Adipose tissue (tissue), 3 donors: Measurements from ENCODE around the gene MADCAM1. TPM values are rescaled to one million over a fixed set of nuclear protein-coding genes. Genes with fewer than 3 reads are reported as not detected.

Experiments used
- H3K27ac ChIP-seq: one replicate; pipeline ENCODE4 v1.5.1; 2013; ENCODE audit warnings: low read depth, low read length
- WGBS, 3 donors: extraction: QIAGEN DNeasy Blood & Tissue Kit; methylation state at CpG; one replicate each; pipeline ENCODE4 v1.1.7; 2013; 5-methylcytosine and 5-hydroxymethylcytosine counted together
- polyA plus RNA-seq, 3 donors: library from polyadenylated mRNA; stranded (reverse); fragments of 200-250 nt; gene quantifications; one replicate each; pipeline ENCODE4 v1.2.3, GENCODE V29; 2013
- donor health status: healthy with polysubstance abuse.
- donor health status: Bipolar disorder and iron deficiency.
- donor health status: healthy.

Gene MADCAM1
- polyA plus RNA-seq, 3 donors, result 0.36 to 2.0 TPM; not detected in 1

DNA sequence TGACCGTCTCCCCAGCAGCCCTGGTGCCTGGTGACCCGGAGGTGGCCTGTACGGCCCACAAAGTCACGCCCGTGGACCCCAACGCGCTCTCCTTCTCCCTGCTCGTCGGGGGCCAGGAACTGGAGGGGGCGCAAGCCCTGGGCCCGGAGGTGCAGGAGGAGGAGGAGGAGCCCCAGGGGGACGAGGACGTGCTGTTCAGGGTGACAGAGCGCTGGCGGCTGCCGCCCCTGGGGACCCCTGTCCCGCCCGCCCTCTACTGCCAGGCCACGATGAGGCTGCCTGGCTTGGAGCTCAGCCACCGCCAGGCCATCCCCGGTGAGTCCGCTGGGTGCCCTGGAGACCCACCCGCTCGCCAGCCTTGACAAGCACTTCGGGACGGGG is 2.2 kb downstream of the MADCAM1 start:
- WGBS, 3 donors, result 13 to 27% (median 27%) methylated on average over 18 to 26 of the region's 26 CpGs
- no peak overlapping the region for H3K27ac ChIP-seq

DNA sequence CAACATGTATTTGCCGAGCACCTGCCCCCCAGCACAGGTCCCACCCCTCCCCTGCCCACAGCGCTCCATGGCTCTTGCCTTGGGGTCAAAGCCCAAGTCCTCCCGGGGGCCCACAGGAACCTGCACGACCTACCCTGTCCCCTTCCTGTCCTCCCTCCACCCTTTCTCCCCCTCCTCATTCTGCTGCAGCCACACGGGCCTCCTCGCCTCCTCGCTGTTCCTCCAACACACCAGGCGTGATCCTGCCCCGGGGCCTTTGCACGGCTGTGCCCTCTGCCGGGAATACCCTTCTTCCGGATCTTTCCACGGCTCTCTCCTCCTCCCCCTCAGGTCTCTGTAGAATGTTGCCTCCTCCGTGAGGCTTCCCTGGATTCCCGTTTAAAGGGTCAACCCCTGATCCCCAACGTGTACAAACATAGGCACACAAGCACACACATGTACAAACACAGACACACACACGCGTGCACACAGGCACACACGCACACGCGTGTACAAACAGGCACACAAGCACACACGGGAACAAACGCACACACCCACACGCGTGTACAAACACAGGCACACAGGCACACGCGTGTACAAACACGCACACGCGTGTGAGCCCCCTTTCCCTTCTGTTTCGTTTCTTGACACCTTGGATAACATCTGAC is 2.8 kb downstream of the MADCAM1 start:
- WGBS, 3 donors, result 71 to 81% (median 78%) methylated on average over 31 of the region's 31 CpGs
- H3K27ac ChIP-seq, result no peak overlapping the region

DNA sequence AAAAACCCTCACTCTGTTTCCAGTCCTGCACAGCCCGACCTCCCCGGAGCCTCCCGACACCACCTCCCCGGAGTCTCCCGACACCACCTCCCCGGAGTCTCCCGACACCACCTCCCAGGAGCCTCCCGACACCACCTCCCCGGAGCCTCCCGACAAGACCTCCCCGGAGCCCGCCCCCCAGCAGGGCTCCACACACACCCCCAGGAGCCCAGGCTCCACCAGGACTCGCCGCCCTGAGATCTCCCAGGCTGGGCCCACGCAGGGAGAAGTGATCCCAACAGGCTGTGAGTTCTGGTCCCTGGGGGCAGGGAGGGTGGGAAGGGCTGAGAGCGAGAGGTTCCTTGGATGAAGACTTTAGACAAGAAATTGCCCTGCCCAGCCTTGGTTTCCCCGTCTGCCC is 5.4 kb downstream of the MADCAM1 start:
- no peak overlapping the region for H3K27ac ChIP-seq
- 82 to 87% (median 82%) methylated on average over 17 of the region's 17 CpGs for WGBS, 3 donors

DNA sequence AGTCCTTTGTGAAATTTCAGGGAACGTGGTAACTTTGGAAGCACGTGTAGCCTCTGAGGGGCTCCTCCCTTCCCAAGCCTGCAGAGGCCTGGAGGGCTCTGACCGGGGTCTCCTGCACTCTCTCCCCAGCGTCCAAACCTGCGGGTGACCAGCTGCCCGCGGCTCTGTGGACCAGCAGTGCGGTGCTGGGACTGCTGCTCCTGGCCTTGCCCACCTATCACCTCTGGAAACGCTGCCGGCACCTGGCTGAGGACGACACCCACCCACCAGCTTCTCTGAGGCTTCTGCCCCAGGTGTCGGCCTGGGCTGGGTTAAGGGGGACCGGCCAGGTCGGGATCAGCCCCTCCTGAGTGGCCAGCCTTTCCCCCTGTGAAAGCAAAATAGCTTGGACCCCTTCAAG is 8.3 kb downstream of the MADCAM1 start:
- H3K27ac ChIP-seq, result no peak overlapping the region
- 84 to 92% (median 90%) methylated on average over 14 of the region's 14 CpGs for WGBS, 3 donors

DNA sequence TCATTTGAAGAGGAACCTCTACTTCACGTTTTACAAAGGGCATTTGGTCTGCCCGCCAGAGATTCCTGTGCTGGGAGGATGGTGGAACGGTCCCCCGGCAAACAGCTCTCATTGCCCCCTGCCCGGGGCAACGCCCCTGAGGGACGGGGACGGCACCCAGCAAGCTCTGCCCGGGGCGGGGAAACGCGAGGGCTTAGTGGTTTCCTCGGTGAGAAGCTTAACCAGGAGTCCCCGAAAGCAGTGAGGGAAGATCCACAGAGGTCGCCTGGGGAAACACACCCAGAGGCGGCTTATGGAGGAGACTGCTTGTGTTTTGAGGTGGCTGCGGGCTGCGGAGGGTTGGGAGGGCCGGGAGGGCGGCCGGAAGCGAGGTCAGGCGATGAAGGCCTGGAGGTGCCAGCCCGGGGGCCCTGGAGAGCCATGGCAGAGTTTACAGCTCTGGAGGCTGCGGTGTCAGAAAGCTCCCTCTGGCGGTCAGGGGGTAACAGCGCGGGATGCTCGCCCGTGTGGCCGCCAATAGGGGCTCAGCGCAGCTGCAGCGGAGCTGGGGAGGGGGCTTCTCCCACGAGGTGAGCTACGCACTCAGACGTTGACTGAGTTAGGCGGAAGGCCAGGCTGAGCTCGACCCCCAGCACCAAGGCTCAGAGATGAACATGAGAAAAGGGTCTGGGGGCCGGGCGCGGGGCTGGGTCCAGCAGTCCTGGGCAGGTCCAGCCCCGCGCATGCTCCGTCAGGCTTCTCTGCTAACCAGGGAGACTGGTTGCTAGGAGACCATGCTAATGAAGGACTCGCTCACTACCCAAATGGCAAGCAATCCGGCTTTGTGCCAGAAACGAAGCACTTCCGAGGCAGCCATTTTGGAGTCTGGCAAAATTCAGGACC is 10.4 kb downstream of the MADCAM1 start:
- 2 to 6% (median 3%) methylated on average over 48 of the region's 48 CpGs for WGBS, 3 donors
- H3K27ac ChIP-seq, result peak overlapping the region; percentile 82

DNA sequence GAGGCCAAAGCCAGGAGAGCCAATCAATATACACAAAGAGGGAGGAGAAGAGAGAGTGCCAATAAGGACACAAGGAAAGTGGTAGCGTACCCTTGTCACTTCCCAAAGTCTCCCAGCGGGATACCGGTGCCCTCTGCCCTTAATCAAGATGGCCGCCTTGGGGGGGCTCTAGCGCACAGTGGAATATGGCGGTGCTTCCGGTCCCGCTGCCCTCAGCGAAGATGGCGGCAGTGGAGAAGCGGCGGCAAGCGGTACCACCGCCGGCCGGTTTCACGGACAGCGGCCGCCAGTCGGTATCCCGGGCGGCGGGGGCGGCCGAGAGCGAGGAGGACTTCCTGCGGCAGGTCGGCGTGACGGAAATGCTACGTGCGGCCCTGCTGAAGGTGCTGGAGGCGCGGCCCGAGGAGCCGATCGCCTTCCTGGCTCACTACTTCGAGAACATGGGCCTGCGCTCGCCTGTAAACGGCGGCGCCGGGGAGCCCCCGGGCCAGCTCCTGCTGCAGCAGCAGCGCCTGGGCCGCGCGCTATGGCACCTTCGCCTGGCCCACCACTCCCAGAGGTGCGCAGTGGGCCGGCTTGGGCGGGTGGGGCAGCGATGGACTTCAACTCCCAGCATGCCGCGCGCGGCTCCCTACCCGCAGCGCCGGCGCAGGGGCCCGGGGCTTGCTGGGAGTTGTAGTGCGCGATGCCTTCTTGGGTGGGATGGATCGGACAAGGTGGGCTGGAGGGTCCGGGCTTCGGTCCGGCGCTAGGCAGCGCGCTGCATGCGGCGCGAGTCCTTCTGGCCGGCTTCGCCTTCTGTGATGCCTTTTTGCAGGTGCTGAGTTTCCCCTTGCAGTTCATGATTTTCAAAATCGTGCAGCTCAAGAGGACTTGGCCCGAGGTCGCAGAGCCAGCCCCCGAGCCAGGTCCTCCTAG is 11.3 kb downstream of the MADCAM1 start, which contains the start of gene TPGS1:
Gene TPGS1, plus strand, starts transcription at position 212 of the 918 bp plus-strand sequence. Its CDS starts 10 bp downstream, at position 222.
- WGBS, 3 donors, result 0 to 1% (median 1%) methylated on average over 78 to 81 of the region's 81 CpGs
- peak within 1 kb of the TSS; percentile 82 for H3K27ac ChIP-seq

DNA sequence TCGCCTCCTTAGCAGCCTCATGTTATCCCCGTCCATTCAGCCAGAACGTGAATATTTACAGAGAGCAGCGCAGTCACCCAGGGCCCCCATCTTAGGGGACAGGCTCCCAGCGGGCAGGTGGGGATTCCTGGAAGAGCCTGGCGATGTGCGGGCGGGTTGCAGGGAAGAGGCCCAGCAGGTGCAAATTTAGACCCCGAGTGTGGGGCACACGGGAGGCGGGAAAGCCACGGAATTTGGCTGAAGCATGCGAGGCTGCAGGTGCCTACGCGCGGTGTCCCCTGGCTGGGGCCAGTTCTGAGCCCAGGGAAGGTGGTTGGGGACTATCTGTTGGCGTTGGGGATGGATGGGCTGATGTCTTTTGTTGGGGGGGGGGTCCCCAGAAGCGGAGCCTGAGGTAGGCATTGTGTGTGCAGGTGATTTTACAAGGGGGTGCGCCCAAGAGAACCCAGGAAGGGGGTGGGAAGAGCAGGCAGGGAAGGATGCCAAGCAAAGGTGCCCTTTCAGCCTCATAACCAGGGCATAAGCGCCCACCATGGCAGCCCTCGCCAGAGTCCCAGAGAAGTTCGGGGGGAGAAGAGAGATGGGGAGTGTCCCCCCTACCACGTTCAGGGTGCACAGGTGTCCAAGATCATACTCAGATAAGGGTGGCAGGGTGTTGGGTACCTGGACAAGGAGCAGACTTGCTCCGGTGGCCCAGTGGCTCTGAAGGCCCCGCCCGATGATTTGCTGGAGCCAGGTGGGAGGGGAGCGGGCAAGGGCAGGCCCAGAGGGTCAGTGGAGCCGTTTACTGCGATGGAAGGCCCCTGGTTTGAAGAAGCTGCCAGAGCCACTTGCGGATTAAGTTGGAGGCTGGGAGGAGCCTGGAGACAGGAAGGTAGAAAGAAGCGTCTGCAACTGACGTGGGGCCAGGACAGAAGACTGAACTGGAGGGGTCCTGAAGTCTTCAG is 12.2 kb downstream of the MADCAM1 start:
- WGBS, 3 donors, result 56 to 62% (median 61%) methylated on average over 32 of the region's 32 CpGs
- H3K27ac ChIP-seq, result no peak overlapping the region

DNA sequence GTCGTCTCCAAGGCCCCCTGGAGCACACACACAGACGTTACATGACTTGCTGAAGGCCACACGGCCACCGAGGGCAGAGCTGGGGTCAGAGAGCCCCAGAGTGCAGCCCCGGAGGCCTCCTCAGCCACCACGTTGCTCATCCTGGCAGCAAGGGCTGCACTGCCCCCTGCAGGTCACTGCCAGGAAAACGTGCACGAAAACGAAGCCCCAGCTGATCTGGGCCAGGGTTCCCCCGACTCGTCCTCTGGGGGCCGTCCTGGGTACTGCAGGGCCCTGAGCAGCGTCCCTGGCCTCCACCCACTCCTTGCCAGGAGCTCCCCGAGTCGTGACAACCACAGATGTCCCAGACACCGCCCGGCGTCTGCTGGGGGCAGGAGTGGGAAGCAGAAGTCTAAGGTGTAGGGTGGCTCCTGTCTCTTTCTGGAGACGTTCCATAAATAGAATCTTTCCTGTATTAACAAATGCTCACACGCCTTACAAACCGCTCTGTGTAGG is 14.4 kb downstream of the MADCAM1 start:
- H3K27ac ChIP-seq, result no peak overlapping the region

DNA sequence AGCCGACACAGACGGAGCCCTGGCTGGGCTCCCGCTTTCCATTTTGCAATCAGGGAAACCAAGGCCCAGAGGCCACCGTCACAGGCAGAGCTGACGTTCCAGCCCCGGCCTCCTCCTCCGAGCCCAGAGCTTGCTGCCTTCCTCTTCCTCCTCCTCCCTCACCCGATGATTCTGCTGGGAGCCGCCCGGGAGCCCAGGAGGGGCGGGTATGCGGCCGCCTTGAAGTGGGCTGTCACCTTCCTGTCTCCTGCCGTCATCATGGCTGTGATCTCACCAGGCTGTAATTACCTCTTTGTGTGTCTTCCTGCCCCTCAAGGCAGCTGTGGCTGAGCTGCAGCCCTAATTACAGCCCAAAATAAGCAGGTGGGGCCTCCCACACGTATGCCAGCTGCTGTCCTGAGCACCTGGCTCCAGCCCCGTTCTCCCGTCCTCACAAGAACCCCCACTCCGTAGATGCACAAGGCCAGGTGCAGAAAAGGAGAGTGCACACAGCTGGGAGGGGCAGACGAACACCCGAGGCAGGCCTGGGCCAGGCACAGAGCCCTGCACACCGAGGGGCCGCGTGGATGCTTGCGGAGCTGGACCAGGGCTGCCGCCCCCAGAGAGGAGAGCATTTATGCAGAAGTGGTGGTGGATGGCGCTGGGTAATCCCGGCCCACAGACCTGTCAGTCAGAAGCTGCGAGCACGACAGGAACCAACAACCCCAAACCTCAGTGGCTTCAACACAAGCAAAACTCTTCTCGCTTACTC is 15.0 kb downstream of the MADCAM1 start:
- WGBS, 3 donors, result 29 to 56% (median 32%) methylated on average over 28 to 30 of the region's 30 CpGs
- no peak overlapping the region for H3K27ac ChIP-seq

More for the DNA sequence above, 14.4 kb downstream of the MADCAM1 start:
- 10 to 17% (median 12%) methylated on average over 21 of the region's 21 CpGs for WGBS, 3 donors

DNA sequence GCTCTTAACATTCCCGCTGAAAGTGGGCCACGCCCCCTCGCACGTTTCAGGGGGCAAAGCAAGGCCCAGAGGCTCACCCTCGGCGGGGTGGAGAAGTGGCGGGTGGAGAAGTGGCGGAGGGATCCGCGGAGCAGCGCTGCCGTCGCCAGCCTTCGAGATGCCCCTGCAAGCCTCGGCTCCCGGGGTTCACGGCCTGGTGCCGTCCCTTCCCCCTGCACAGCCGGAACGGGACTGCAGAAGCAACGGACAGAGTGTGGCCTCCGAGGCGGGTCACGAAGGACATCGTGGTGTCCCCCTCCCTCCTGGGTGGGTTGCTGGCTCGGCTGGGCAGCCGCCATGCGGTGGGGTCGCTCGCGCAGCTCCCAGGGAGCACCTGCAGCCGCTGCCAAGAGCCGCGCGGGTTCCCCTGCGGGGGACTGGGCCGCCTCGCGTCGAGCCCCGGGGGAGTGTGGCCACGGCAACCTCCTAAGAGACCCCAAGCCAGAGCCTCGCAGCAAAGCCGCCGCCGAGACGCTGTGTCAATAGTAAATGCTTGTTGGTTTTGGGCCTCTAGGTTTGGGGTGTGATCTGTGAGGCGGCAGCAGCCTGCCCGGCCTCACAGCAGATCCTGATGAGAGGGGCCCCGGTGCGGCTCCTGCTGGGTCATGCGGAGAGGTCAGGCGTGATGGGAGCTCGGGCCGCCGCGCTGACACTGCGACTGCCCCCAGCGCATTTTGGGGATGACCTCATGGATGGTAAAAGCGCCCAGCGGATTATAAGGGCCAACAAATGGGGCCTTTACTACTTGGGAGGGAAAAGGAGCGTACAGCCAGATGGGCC is 16.5 kb downstream of the MADCAM1 start:
- H3K27ac ChIP-seq, result no peak overlapping the region
- WGBS, 3 donors, result 51 to 57% (median 55%) methylated on average over 48 to 62 of the region's 62 CpGs

DNA sequence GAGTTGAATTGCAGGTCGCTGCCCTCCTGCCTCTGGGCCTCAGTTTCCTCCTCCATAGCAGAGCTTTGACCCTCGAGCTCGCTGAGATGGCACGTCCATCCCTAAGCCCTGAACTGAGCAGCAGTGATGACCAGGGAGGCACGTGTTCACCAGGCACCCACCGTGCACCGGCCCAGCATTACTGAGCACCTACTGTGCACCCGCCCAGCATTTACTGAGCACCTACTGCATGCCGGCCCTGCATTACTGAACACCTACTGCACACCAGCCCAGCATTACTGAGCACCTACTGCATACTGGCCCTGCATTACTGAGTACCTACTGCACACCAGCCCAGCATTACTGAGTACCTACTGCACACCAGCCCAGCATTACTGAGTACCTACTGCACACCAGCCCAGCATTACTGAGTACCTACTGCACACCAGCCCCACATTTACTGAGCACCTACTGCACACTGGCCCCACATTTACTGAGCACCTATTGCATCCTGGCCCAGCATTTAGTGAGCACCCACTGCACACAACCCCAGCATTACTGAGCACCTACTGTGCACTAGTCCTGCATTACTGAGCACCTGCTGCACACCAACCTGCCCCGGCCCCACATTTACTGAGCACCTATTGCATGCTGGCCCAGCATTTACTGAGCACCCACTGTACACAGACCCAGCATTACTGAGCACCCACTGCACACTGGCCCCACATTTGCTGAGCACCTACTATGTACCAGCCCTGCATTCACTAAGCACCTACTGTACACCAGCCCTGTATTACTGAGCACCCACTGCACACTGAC is 17.3 kb downstream of the MADCAM1 start:
- 81 to 85% (median 83%) methylated on average over 10 of the region's 10 CpGs for WGBS, 3 donors
- H3K27ac ChIP-seq, result no peak overlapping the region

DNA sequence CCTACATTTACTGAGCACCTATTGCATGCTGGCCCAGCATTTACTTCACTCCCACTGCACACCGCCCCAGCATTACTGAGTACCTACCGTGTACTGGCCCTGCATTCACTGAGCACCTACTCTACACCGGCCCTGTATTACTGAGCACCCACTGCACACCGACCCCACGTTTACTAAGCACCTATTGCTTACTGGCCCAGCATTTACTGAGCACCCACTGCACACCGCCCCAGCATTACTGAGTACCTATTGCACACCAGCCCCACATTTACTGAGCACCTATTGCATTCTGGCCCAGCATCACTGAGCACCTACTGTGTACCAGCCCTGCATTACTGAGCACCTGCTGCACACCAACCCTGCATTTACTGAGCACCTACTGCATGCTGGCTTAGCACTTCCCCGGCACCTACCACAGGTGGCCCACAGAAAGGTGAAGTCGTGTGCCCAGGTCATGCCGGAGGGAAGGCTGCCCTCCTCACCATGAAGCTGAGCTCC is 17.9 kb downstream of the MADCAM1 start:
- 96 to 99% (median 96%) methylated on average over 9 of the region's 9 CpGs for WGBS, 3 donors
- H3K27ac ChIP-seq, result no peak overlapping the region

DNA sequence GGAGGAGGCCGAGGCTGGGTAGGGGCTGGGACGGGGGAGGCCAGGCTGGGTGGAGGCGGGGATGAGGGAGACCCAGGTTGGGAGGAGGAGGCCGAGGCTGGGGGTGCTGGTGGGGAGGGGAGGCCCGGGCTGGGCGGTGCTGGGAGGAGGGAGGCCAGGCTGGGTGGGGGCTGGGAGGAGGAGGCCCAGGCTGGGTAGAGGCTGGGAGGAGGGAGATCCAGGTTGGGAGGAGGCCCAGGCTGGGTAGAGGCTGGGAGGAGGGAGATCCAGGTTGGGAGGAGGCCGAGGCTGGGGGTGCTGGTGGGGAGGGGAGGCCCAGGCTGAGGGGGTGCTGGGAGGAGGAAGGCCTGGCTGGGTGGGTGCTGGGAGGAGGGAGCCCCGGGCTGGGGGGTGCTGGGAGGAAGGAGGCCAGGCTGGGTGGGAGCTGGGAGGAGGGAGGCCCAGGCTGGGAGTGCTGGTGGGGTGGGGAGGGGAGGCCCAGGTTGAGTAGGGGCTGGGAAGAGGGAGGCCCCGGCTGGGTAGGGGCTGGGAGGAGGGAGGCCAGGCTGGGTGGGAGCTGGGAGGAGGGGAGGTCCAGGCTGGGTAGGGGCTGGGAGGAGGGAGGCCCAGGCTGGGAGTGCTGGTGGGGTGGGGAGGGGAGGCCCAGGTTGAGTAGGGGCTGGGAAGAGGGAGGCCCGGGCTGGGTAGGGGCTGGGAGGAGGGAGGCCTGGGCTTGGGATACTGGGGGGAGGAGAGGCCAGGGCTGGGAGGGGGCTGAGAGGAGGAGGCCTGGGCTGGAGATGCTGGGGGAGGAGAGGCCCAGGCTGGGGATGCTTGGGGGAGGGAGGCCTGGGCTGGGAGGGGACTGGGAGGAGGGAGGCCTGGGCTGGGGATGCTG is 21.7 kb downstream of the MADCAM1 start:
- 62 to 78% (median 66%) methylated on average over 6 to 10 of the region's 10 CpGs for WGBS, 3 donors
- H3K27ac ChIP-seq, result no peak overlapping the region

DNA sequence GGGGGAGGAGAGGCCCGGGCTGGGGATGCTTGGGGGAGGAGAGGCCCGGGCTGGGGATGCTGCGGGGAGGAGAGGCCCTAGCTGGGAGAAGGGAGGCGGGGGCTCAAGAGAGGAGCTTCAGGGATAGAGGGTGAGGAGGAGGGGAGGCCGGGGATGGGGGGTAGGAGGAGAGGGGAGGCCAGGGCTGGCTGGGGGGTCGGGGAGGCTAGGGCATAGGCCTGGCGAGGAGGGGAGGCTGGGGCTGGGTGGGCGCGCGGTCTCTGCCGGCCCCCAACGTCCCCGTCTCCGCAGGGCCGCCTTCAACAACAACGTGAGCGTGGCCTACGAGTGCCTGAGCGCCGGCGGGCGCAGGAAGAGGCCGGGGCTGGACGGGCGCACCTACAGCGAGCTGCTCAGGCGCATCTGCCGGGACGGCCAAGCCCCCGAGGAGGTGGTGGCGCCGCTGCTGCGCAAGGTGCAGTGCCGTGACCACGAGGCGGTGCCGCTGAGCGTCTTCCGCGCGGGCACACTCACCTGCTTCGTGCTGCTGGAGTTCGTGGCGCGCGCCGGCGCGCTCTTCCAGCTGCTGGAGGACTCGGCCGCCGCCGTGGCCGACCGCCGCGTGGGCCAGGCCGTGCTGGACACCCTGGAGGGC is 22.4 kb downstream of the MADCAM1 start:
- H3K27ac ChIP-seq, result no peak overlapping the region
- 34 to 53% (median 38%) methylated on average over 45 to 58 of the region's 58 CpGs for WGBS, 3 donors
